ENCODE data around the gene VSIR. TPM values are rescaled to one million over a fixed set of nuclear protein-coding genes. Genes with fewer than 3 reads are reported as not detected.

VSIR gene
- total RNA-seq, 1 donor from 2014 or later = not detected

GRCh38 chr10:71809628-71810027 is 36.3 kb upstream of the VSIR start:
- Mint-ChIP-seq H3K27ac (ENCODE audit: unreplicated experiment) (no peak overlapping the region), H3K4me3 (no peak overlapping the region), H3K27me3 (ENCODE audit: low read depth) (peaks cover 22% of the 10 kb centered on the region), H3K4me1 (peaks cover 7% of the 10 kb centered on the region), H3K9me3 (no peaks in the 10 kb centered on the region), H3K36me3 (ENCODE audit: low read depth) (no peaks in the 10 kb centered on the region)
- no peak for TF ChIP-seq CTCF (conservative IDR thresholded peaks at IDR 0.05)
- DNase-seq (ENCODE audit: low read depth, low spot score) = no peak

GRCh38 chr10:71807557-71808510 is 34.5 kb upstream of the VSIR start:
- H3K4me1 Mint-ChIP-seq = peaks cover 7% of the 10 kb centered on the region
- H3K36me3 Mint-ChIP-seq (ENCODE audit: low read depth) = no peaks in the 10 kb centered on the region

GRCh38 chr10:71806704-71807556 is 33.6 kb upstream of the VSIR start:
- H3K27ac Mint-ChIP-seq (ENCODE audit: unreplicated experiment) = no peak overlapping the region
- no peaks in the 10 kb centered on the region for H3K36me3 Mint-ChIP-seq (ENCODE audit: low read depth)
- no peak overlapping the region for H3K4me3 Mint-ChIP-seq
- TF ChIP-seq CTCF (conservative IDR thresholded peaks at IDR 0.05) = no peak
- DNase-seq (ENCODE audit: low read depth, low spot score) = no peak
- H3K9me3 Mint-ChIP-seq = no peaks in the 10 kb centered on the region
- peaks cover 7% of the 10 kb centered on the region for H3K4me1 Mint-ChIP-seq
- peaks cover 27% of the 10 kb centered on the region for H3K27me3 Mint-ChIP-seq (ENCODE audit: low read depth)

More at GRCh38 chr10:71807557-71808510, 34.5 kb upstream of the VSIR start:
- Mint-ChIP-seq H3K27me3 (ENCODE audit: low read depth) (peaks cover 27% of the 10 kb centered on the region), H3K4me3 (no peak overlapping the region), H3K9me3 (no peaks in the 10 kb centered on the region), H3K27ac (ENCODE audit: unreplicated experiment) (no peak overlapping the region)
- no peak for DNase-seq (ENCODE audit: low read depth, low spot score)
- no peak for TF ChIP-seq CTCF (conservative IDR thresholded peaks at IDR 0.05)

- H3K9me3 Mint-ChIP-seq = no peaks in the 10 kb centered on the region
- no peak for DNase-seq (ENCODE audit: low read depth, low spot score)
- H3K4me3 Mint-ChIP-seq = no peak overlapping the region
- H3K27me3 Mint-ChIP-seq (ENCODE audit: low read depth) = peaks cover 27% of the 10 kb centered on the region
- TF ChIP-seq CTCF (conservative IDR thresholded peaks at IDR 0.05) = no peak
- H3K4me1 Mint-ChIP-seq = peaks cover 7% of the 10 kb centered on the region
- H3K36me3 Mint-ChIP-seq (ENCODE audit: low read depth) = no peaks in the 10 kb centered on the region
- no peak overlapping the region for H3K27ac Mint-ChIP-seq (ENCODE audit: unreplicated experiment)
These were observed 32.7 kb upstream of the VSIR start for GRCh38 chr10:71805776-71806703.

GRCh38 chr10:71804077-71804476 is 30.8 kb upstream of the VSIR start:
- peaks cover 27% of the 10 kb centered on the region for H3K27me3 Mint-ChIP-seq (ENCODE audit: low read depth)
- no peaks in the 10 kb centered on the region for H3K9me3 Mint-ChIP-seq
- no peak for DNase-seq (ENCODE audit: low read depth, low spot score)
- H3K4me3 Mint-ChIP-seq = no peak overlapping the region
- no peak overlapping the region for H3K27ac Mint-ChIP-seq (ENCODE audit: unreplicated experiment)
- H3K36me3 Mint-ChIP-seq (ENCODE audit: low read depth) = no peaks in the 10 kb centered on the region
- TF ChIP-seq CTCF (conservative IDR thresholded peaks at IDR 0.05) = no peak
- H3K4me1 Mint-ChIP-seq = peaks cover 7% of the 10 kb centered on the region

Measured in neural crest cell (in vitro differentiated cells).